IMR-90 (cell line): ENCODE measurements around the gene NPRL2. TPM values are rescaled to one million over a fixed set of nuclear protein-coding genes. Genes with fewer than 3 reads are reported as not detected.

Experiments
- ATAC-seq: fragments of 200-7000 bp; cut with Tn5 transposase; 2 replicates; pipeline ENCODE4 v1.9.1; 2020; ENCODE audit warnings: low read depth, mild to moderate bottlenecking, moderate library complexity
- BruUV-seq: library from RNA; stranded (reverse); fragments of 400-500 nt; replicated peaks from 2 replicates; lab custom pipeline; 2021; lab: Mats Ljungman, UMichigan
- CTCF ChIA-PET: fragments of 300-600 bp; formaldehyde crosslinking; extraction: SDS; loops from one replicate; lab custom pipeline; 2021; ENCODE audit warnings: antibody characterized with exemption; lab: Yijun Ruan, JAX
- POLR2A ChIA-PET: fragments of 300-600 bp; sonication (Branson Sonifier 250); formaldehyde crosslinking; loops from one replicate; lab custom pipeline; 2022; ENCODE audit warnings: antibody characterized with exemption; ENCODE audit not compliant: unreplicated experiment; lab: Charles Lee
- DNase-seq: peaks from one replicate; pipeline ENCODE4 v3.0.0; 2013
- H2AFZ ChIP-seq: replicated peaks from 2 replicates; pipeline ENCODE3; 2013; ENCODE audit warnings: low read length, mild to moderate bottlenecking; ENCODE audit not compliant: poor library complexity
- H2AK5ac ChIP-seq: 2 replicates; pipeline ENCODE4 v1.6.1; 2013; ENCODE audit warnings: low read depth, low read length, inconsistent platforms
- H2AK9ac ChIP-seq: replicated peaks from 2 replicates; pipeline ENCODE3; 2013; ENCODE audit warnings: mild to moderate bottlenecking, low read depth, low read length, moderate library complexity; ENCODE audit not compliant: poor library complexity
- H2BK120ac ChIP-seq: 2 replicates; pipeline ENCODE4 v1.6.1; 2013; ENCODE audit warnings: low read depth, low read length, inconsistent platforms
- H2BK15ac ChIP-seq: 3 replicates; pipeline ENCODE4 v1.6.1; 2013; ENCODE audit warnings: low read depth, low read length, inconsistent platforms
- H2BK20ac ChIP-seq: 2 replicates; pipeline ENCODE4 v1.6.1; 2013; ENCODE audit warnings: low read depth, mild to moderate bottlenecking, inconsistent platforms, low read length, moderate library complexity
- H2BK5ac ChIP-seq: 2 replicates; pipeline ENCODE4 v1.6.1; 2013; ENCODE audit warnings: mild to moderate bottlenecking, low read depth, low read length, inconsistent platforms; ENCODE audit not compliant: poor library complexity, severe bottlenecking
- H3K14ac ChIP-seq: replicated peaks from 2 replicates; pipeline ENCODE4 v1.6.1; 2013; ENCODE audit warnings: low read depth, low read length, inconsistent platforms
- H3K18ac ChIP-seq: 2 replicates; pipeline ENCODE4 v1.6.1; 2013; ENCODE audit warnings: low read depth, low read length, control low read depth
- H3K23ac ChIP-seq: 2 replicates; pipeline ENCODE4 v1.6.1; 2013; ENCODE audit warnings: low read depth, low read length, inconsistent platforms
- H3K27ac ChIP-seq: 2 replicates; pipeline ENCODE4 v1.5.1; 2013; ENCODE audit warnings: mild to moderate bottlenecking, control low read depth, low read length; ENCODE audit not compliant: insufficient read depth
- H3K27me3 ChIP-seq: 2 replicates; pipeline ENCODE4 v1.6.1; 2013; ENCODE audit warnings: low read length; ENCODE audit not compliant: control insufficient read depth, insufficient read depth
- H3K36me3 ChIP-seq: 2 replicates; pipeline ENCODE4 v1.6.1; 2013; ENCODE audit warnings: low read length, mixed read lengths; ENCODE audit not compliant: control insufficient read depth, insufficient read depth
- H3K4ac ChIP-seq: 2 replicates; pipeline ENCODE4 v1.6.1; 2013; ENCODE audit warnings: low read depth, low read length, inconsistent platforms
- H3K4me1 ChIP-seq: 2 replicates; pipeline ENCODE4 v1.6.1; 2013; ENCODE audit warnings: low read length, mixed read lengths; ENCODE audit not compliant: control insufficient read depth, insufficient read depth
- H3K4me2 ChIP-seq: 2 replicates; pipeline ENCODE4 v1.6.1; 2013; ENCODE audit warnings: low read depth, mild to moderate bottlenecking, control low read depth, low read length, moderate library complexity
- H3K4me3 ChIP-seq: 2 replicates; pipeline ENCODE4 v1.5.1; 2013; ENCODE audit warnings: low read depth, mild to moderate bottlenecking, control low read depth, low read length, moderate library complexity; ENCODE audit not compliant: insufficient read depth
- H3K56ac ChIP-seq: 2 replicates; pipeline ENCODE4 v1.6.1; 2013; ENCODE audit warnings: low read length, inconsistent platforms; ENCODE audit not compliant: insufficient read depth; ENCODE audit errors: extremely low read depth
- H3K79me1 ChIP-seq, 2 experiments: 2 replicates each; pipeline ENCODE4 v1.6.1; 2013; ENCODE audit warnings: low read length in 2 of 2, inconsistent platforms in 1 of 2, low read depth in 1 of 2
- H3K9ac ChIP-seq: 2 replicates; pipeline ENCODE4 v1.6.1; 2013; ENCODE audit warnings: low read depth, low read length, control low read depth
- H3K9me1 ChIP-seq: 2 replicates; pipeline ENCODE4 v1.6.1; 2013; ENCODE audit warnings: low read length, inconsistent platforms; ENCODE audit not compliant: insufficient read depth
- H3K9me3 ChIP-seq: 2 replicates; pipeline ENCODE4 v1.6.1; 2013; ENCODE audit warnings: low read length; ENCODE audit not compliant: control insufficient read depth, insufficient read depth
- H4K20me1 ChIP-seq: 2 replicates; pipeline ENCODE4 v1.6.1; 2013; ENCODE audit warnings: low read length, inconsistent platforms; ENCODE audit not compliant: insufficient read depth
- H4K5ac ChIP-seq: 2 replicates; pipeline ENCODE4 v1.6.1; 2013; ENCODE audit warnings: mild to moderate bottlenecking, low read depth, low read length, control low read depth
- H4K8ac ChIP-seq, 2 experiments: 2 replicates each; pipeline ENCODE4 v1.6.1; 2013; ENCODE audit warnings: low read depth in 2 of 2, low read length in 2 of 2, control low read depth in 1 of 2, inconsistent platforms in 1 of 2
- H4K91ac ChIP-seq: 2 replicates; pipeline ENCODE4 v1.6.1; 2013; ENCODE audit warnings: low read depth, low read length, inconsistent platforms; ENCODE audit not compliant: insufficient read depth
- BHLHE40 ChIP-seq: fragments of 150-350 bp; IDR thresholded peaks from 2 replicates; pipeline ENCODE4 v1.6.1; 2016; ENCODE audit warnings: mild to moderate bottlenecking, low read depth, low read length
- CEBPB ChIP-seq: IDR thresholded peaks from 2 replicates; pipeline ENCODE4 v1.6.1; 2012; ENCODE audit warnings: low read depth, low read length, improper control_type of control experiment
- CHD1 ChIP-seq: IDR thresholded peaks from 2 replicates; pipeline ENCODE4 v1.6.1; 2012; ENCODE audit warnings: low read depth, low read length, improper control_type of control experiment
- FOS ChIP-seq: fragments of 150-350 bp; IDR thresholded peaks from 2 replicates; pipeline ENCODE4 v1.6.1; 2016; ENCODE audit warnings: low read depth, low read length
- MAFK ChIP-seq: IDR thresholded peaks from 2 replicates; pipeline ENCODE4 v1.6.1; 2012; ENCODE audit warnings: low read depth, low read length, improper control_type of control experiment
- MAZ ChIP-seq: IDR thresholded peaks from 2 replicates; pipeline ENCODE4 v1.6.1; 2012; ENCODE audit warnings: low read depth, mild to moderate bottlenecking, low read length, improper control_type of control experiment, moderate library complexity, borderline replicate concordance
- MXI1 ChIP-seq: IDR thresholded peaks from 2 replicates; pipeline ENCODE4 v1.6.1; 2012; ENCODE audit warnings: low read depth, mild to moderate bottlenecking, low read length, moderate library complexity, borderline replicate concordance
- NFE2L2 ChIP-seq: fragments of 150-350 bp; IDR thresholded peaks from 2 replicates; pipeline ENCODE4 v1.6.1; 2016; ENCODE audit warnings: low read depth, mild to moderate bottlenecking, low read length
- POLR2A ChIP-seq: IDR thresholded peaks from 2 replicates; pipeline ENCODE4 v1.6.1; 2012; ENCODE audit warnings: mild to moderate bottlenecking, low read depth, low read length
- RAD21 ChIP-seq: IDR thresholded peaks from 2 replicates; pipeline ENCODE4 v1.6.1; 2012; ENCODE audit warnings: low read length, improper control_type of control experiment
- RCOR1 ChIP-seq: IDR thresholded peaks from 2 replicates; pipeline ENCODE4 v1.6.1; 2012; ENCODE audit warnings: mild to moderate bottlenecking, low read length, improper control_type of control experiment; ENCODE audit not compliant: insufficient replicate concordance
- RFX5 ChIP-seq: IDR thresholded peaks from 2 replicates; pipeline ENCODE4 v1.8.0; 2012; ENCODE audit warnings: low read depth, mild to moderate bottlenecking, low read length, moderate library complexity
- SMC3 ChIP-seq: fragments of 150-350 bp; IDR thresholded peaks from 2 replicates; pipeline ENCODE4 v1.6.1; 2016; ENCODE audit warnings: low read depth, mild to moderate bottlenecking, antibody characterized with exemption, low read length, moderate library complexity
- WGBS, 2 experiments: methylation state at CpG; one replicate each; pipeline versions ENCODE4 v1.1.5 to v1.1.7; 2013; ENCODE audit warnings: missing lambda C conversion rate in 2 of 2; ENCODE audit not compliant: insufficient read length in 1 of 2; ENCODE audit errors: extremely low coverage in 2 of 2; 5-methylcytosine and 5-hydroxymethylcytosine counted together
- dilution Hi-C: fragments of 300-500 bp; cut with HindIII; formaldehyde crosslinking; loops from one replicate; pipeline ENCODE4 v1.14.3; 2018; ENCODE audit warnings: low sequenced_read_pairs; ENCODE audit not compliant: unreplicated experiment
- in situ Hi-C: fragments of 300-500 bp; cut with MboI; formaldehyde crosslinking; loops from 3 replicates; pipeline ENCODE4 v1.14.3; 2019; ENCODE audit warnings: low sequenced_read_pairs, inconsistent platforms, mixed read lengths
- intact Hi-C: fragments of 100-400 bp; cut with micrococcal nuclease; formaldehyde crosslinking; loops from 2 replicates; pipeline ENCODE4 v1.10.0; 2022
- polyA plus RNA-seq, 3 experiments: library from polyadenylated mRNA; depleted of rRNA; stranded (reverse); fragments of >200 nt; gene quantifications; 2 replicates each; pipeline ENCODE4 v1.2.3, GENCODE V29; 2012; ENCODE audit warnings: low replicate concordance in 1 of 3
- total RNA-seq: library from RNA; depleted of rRNA; stranded (reverse); fragments of >200 nt; gene quantifications from 2 replicates; pipeline ENCODE4 v1.2.3, GENCODE V29; 2012
- TF ChIP-seq, protein P1 (sequence below): fragments of 150-350 bp; IDR thresholded peaks from 2 replicates; pipeline ENCODE4 v1.6.1; 2016; ENCODE audit warnings: low read depth, mild to moderate bottlenecking, low read length, moderate library complexity, borderline replicate concordance
- TF ChIP-seq, protein P2 (sequence below): fragments of 150-350 bp; IDR thresholded peaks from 2 replicates; pipeline ENCODE4 v1.6.1; 2017; ENCODE audit warnings: mild to moderate bottlenecking, antibody characterized with exemption, low read length, low read depth
- TF ChIP-seq, protein P3 (sequence below): conservative IDR thresholded peaks from 2 replicates; pipeline ENCODE4 v1.5.1; 2012; ENCODE audit warnings: mild to moderate bottlenecking, low read depth, low read length, improper control_type of control experiment

NPRL2 gene
- total and polyA plus RNA-seq, 2 of the 4 experiments (the other 2 are of a cell fraction): 38.3 to 38.7 TPM

DNA sequence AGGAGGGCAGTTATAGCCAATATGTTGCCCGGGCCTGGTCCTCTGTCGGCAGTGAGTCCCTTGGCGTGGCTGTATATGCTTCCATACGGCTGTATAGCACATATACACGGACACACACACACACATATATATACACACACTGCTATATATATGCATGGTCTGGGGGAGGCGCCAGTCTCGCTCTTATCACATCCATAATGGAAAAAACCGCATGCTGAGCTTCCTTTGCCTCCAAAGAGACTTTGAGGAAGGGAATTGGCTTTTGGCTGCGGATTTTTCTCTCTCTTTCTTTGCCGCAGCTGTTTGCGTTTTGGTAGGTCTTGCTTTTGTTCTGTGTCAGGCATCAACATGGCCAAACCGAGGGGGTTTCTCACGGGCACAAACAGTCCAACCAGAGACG is 20.0 kb upstream of the NPRL2 start:
- Histone ChIP-seq H4K91ac (no peak overlapping the region), H3K9me1 (no peaks in the 10 kb centered on the region), H2AK9ac (no peak overlapping the region), H2BK20ac (no peak overlapping the region), H3K14ac (no peak overlapping the region), H3K18ac (no peak overlapping the region), H3K9ac (no peak overlapping the region), H3K4me3 (no peak overlapping the region), H3K4me1 (no peaks in the 10 kb centered on the region; the same call in 1 of the 2 replicates), H2BK5ac (no peak overlapping the region), H3K36me3 (no peaks in the 10 kb centered on the region), H2AK5ac (no peak overlapping the region), H2BK15ac (no peak overlapping the region), H3K27ac (no peak overlapping the region), H4K5ac (no peak overlapping the region), H3K4me2 (no peak overlapping the region), H4K20me1 (no peaks in the 10 kb centered on the region), H2AFZ (no peak overlapping the region), H3K56ac (no peak overlapping the region), H3K27me3 (peaks cover 62% of the 10 kb centered on the region), H3K9me3 (no peaks in the 10 kb centered on the region), H3K4ac (no peak overlapping the region), H2BK120ac (no peak overlapping the region), H3K79me1 (no peaks in the 10 kb centered on the region), H3K23ac (no peak overlapping the region), H4K8ac (no peak overlapping the region)
- ChIA-PET POLR2A (no interaction called here), CTCF (no interaction called here)
- DNase-seq: peak; percentile 23
- no TSS peak for BruUV-seq
- intact Hi-C loops (no loop called here), dilution Hi-C loops (no loop called here), in situ Hi-C loops (no loop called here)
- TF ChIP-seq, protein P1, sequence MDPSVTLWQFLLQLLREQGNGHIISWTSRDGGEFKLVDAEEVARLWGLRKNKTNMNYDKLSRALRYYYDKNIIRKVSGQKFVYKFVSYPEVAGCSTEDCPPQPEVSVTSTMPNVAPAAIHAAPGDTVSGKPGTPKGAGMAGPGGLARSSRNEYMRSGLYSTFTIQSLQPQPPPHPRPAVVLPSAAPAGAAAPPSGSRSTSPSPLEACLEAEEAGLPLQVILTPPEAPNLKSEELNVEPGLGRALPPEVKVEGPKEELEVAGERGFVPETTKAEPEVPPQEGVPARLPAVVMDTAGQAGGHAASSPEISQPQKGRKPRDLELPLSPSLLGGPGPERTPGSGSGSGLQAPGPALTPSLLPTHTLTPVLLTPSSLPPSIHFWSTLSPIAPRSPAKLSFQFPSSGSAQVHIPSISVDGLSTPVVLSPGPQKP: no peak
- TF ChIP-seq BHLHE40: no peak
- TF ChIP-seq CHD1: no peak
- no peak for TF ChIP-seq MAFK
- no peak for TF ChIP-seq SMC3
- no peak for TF ChIP-seq POLR2A
- TF ChIP-seq NFE2L2: no peak
- no peak for TF ChIP-seq MXI1
- no peak for TF ChIP-seq RFX5
- TF ChIP-seq, protein P2, sequence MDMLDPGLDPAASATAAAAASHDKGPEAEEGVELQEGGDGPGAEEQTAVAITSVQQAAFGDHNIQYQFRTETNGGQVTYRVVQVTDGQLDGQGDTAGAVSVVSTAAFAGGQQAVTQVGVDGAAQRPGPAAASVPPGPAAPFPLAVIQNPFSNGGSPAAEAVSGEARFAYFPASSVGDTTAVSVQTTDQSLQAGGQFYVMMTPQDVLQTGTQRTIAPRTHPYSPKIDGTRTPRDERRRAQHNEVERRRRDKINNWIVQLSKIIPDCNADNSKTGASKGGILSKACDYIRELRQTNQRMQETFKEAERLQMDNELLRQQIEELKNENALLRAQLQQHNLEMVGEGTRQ: no peak
- TF ChIP-seq RAD21: peak; percentile 42
- TF ChIP-seq FOS: no peak
- TF ChIP-seq CEBPB: no peak
- no peak for TF ChIP-seq RCOR1
- TF ChIP-seq, protein P3, sequence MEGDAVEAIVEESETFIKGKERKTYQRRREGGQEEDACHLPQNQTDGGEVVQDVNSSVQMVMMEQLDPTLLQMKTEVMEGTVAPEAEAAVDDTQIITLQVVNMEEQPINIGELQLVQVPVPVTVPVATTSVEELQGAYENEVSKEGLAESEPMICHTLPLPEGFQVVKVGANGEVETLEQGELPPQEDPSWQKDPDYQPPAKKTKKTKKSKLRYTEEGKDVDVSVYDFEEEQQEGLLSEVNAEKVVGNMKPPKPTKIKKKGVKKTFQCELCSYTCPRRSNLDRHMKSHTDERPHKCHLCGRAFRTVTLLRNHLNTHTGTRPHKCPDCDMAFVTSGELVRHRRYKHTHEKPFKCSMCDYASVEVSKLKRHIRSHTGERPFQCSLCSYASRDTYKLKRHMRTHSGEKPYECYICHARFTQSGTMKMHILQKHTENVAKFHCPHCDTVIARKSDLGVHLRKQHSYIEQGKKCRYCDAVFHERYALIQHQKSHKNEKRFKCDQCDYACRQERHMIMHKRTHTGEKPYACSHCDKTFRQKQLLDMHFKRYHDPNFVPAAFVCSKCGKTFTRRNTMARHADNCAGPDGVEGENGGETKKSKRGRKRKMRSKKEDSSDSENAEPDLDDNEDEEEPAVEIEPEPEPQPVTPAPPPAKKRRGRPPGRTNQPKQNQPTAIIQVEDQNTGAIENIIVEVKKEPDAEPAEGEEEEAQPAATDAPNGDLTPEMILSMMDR: peak; percentile 26; the same call in 1 of the 2 replicates
- TF ChIP-seq MAZ: no peak
- peak; percentile 27; the same call in 1 of the 2 replicates for ATAC-seq
- 13% methylated on average over 1 of the region's 14 CpGs; no CpG with 5 or more reads in 1 of the 2 experiments for WGBS, 2 experiments
